ENCODE measurements around the gene LSAMP. TPM values are rescaled to one million over a fixed set of nuclear protein-coding genes. Genes with fewer than 3 reads are reported as not detected.

The LSAMP gene
- total RNA-seq, 2 donors from 2014 or later, result 1.9 to 5.4 TPM

- no peak overlapping the region for H3K27ac ChIP-seq
- TF ChIP-seq, protein P1, sequence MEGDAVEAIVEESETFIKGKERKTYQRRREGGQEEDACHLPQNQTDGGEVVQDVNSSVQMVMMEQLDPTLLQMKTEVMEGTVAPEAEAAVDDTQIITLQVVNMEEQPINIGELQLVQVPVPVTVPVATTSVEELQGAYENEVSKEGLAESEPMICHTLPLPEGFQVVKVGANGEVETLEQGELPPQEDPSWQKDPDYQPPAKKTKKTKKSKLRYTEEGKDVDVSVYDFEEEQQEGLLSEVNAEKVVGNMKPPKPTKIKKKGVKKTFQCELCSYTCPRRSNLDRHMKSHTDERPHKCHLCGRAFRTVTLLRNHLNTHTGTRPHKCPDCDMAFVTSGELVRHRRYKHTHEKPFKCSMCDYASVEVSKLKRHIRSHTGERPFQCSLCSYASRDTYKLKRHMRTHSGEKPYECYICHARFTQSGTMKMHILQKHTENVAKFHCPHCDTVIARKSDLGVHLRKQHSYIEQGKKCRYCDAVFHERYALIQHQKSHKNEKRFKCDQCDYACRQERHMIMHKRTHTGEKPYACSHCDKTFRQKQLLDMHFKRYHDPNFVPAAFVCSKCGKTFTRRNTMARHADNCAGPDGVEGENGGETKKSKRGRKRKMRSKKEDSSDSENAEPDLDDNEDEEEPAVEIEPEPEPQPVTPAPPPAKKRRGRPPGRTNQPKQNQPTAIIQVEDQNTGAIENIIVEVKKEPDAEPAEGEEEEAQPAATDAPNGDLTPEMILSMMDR (IDR thresholded peaks at IDR 0.05), result no peak
- no peaks in the 10 kb centered on the region for H3K9me3 ChIP-seq
- ATAC-seq (ENCODE audit: insufficient number of reproducible peaks, low FRiP score, low read depth), result no peak
- no peaks in the 10 kb centered on the region for H3K36me3 ChIP-seq
- DNase-seq (ENCODE audit: low spot score), result no peak
- H3K4me1 ChIP-seq (ENCODE audit: control insufficient read depth in 1 of 2, low read depth in 2 of 2), result no peaks in the 10 kb centered on the region
- no peaks in the 10 kb centered on the region for H3K27me3 ChIP-seq (replicated peaks; ENCODE audit: insufficient read depth)
- no peak overlapping the region for H3K4me3 ChIP-seq
Observed at GRCh38 chr3:115921711-115922110, 523.6 kb downstream of the LSAMP start.

DNA sequence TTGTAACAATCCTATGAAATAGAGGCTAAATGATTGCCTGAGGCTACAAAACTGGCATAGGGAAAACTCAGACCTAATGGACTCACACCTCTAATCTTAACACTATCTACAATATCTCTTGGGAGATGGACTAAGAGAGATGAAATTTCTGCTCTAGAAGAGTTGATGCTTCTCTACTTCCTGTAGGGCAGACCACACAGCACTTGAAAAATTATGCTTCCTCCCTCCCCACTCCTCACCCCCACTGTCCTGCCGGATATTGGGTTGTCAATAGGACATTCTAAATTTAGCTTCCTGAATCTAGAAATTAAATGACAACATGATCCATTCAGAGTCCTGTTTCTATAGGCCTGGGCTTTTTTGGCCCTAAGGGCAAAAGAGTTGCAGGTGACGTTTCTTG, 526.4 kb downstream of the LSAMP start:
- no peak for DNase-seq (ENCODE audit: low spot score)
- TF ChIP-seq, protein P1 (IDR thresholded peaks at IDR 0.05), result no peak
- Histone ChIP-seq H3K9me3 (no peaks in the 10 kb centered on the region), H3K27me3 (replicated peaks; ENCODE audit: insufficient read depth) (no peaks in the 10 kb centered on the region), H3K27ac (no peak overlapping the region), H3K36me3 (no peaks in the 10 kb centered on the region), H3K4me3 (no peak overlapping the region), H3K4me1 (ENCODE audit: control insufficient read depth in 1 of 2, low read depth in 2 of 2) (no peaks in the 10 kb centered on the region)
- ATAC-seq (ENCODE audit: insufficient number of reproducible peaks, low FRiP score, low read depth), result no peak

DNA sequence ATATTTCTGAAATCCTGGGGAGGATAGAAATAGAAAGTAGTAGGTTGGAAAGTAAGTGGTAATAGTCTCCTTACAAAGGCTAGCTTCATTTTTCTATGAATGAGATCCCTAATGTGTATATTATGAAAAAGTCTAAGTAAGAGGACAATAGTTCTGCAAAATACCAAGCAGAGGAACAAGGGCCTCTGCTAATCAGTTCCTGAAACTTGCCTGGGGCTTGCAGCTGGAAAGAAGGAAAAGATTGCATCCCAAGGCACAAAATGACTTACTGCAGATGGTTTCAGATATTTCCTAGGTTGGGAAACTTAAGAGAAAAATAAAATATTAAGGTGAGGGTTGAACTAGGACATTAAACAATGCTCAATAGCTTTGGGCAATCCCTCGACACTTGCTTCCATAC, 528.4 kb downstream of the LSAMP start:
- H3K36me3 ChIP-seq, result no peaks in the 10 kb centered on the region

GRCh38 chr3:115915061-115915460, 530.2 kb downstream of the LSAMP start:
- no peak overlapping the region for H3K4me3 ChIP-seq
- H3K27ac ChIP-seq, result no peak overlapping the region
- no peaks in the 10 kb centered on the region for H3K36me3 ChIP-seq
- H3K4me1 ChIP-seq (ENCODE audit: control insufficient read depth in 1 of 2, low read depth in 2 of 2), result no peaks in the 10 kb centered on the region
- TF ChIP-seq, protein P1 (IDR thresholded peaks at IDR 0.05), result no peak
- DNase-seq (ENCODE audit: low spot score), result no peak
- no peaks in the 10 kb centered on the region for H3K9me3 ChIP-seq
- no peaks in the 10 kb centered on the region for H3K27me3 ChIP-seq (replicated peaks; ENCODE audit: insufficient read depth)
- no peak for ATAC-seq (ENCODE audit: insufficient number of reproducible peaks, low FRiP score, low read depth)

More for the DNA sequence above, 528.4 kb downstream of the LSAMP start:
- no peaks in the 10 kb centered on the region for H3K4me1 ChIP-seq (ENCODE audit: control insufficient read depth in 1 of 2, low read depth in 2 of 2)
- TF ChIP-seq, protein P1 (IDR thresholded peaks at IDR 0.05), result no peak
- no peak overlapping the region for H3K27ac ChIP-seq
- no peak overlapping the region for H3K4me3 ChIP-seq
- ATAC-seq (ENCODE audit: insufficient number of reproducible peaks, low FRiP score, low read depth) (no peak), DNase-seq (ENCODE audit: low spot score) (no peak)
- H3K9me3 ChIP-seq, result no peaks in the 10 kb centered on the region
- no peaks in the 10 kb centered on the region for H3K27me3 ChIP-seq (replicated peaks; ENCODE audit: insufficient read depth)

DNA sequence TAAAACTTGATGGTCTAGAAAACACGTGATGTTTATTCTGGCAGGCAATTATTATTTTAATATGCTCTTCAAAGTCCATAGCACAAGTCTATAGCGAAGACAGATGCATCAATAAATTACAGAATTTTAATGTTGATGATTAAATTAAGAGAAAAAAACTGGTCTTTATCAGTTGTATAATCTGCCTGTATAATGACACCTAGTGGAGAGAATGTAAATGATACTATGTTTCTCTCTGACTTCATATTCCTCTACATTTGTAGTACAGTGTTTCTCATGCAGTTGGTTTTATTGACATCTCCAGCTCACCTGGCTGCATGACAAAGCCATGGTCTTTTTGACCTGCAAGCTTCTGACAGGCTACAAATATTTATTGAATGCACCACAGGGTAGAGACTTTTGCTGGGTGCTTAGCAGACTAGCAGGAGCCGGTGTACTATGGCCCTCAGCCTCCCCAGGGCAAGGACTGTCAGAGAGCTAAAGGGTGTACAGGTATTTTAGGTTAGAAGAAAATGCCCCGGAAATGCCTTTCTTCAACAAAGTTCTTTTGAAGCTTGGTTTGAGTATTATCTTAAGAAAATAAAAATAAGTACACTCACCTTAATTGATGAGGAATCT, 532.1 kb downstream of the LSAMP start:
- DNase-seq (ENCODE audit: low spot score), result no peak
- Histone ChIP-seq H3K27ac (no peak overlapping the region), H3K9me3 (no peaks in the 10 kb centered on the region), H3K27me3 (replicated peaks; ENCODE audit: insufficient read depth) (no peaks in the 10 kb centered on the region), H3K4me1 (ENCODE audit: control insufficient read depth in 1 of 2, low read depth in 2 of 2) (no peaks in the 10 kb centered on the region), H3K36me3 (no peaks in the 10 kb centered on the region), H3K4me3 (no peak overlapping the region)
- TF ChIP-seq, protein P1 (IDR thresholded peaks at IDR 0.05), result no peak
- ATAC-seq (ENCODE audit: insufficient number of reproducible peaks, low FRiP score, low read depth), result no peak
